HEK293 (cell line): ENCODE measurements around the gene SMIM29.

Experiments
- CTCF ChIA-PET: fragments of 350-600 bp; formaldehyde crosslinking; extraction: SDS; loops from one replicate; lab custom pipeline; 2021; ENCODE audit warnings: antibody characterized with exemption; lab: Yijun Ruan, JAX
- POLR2A ChIA-PET: fragments of 300-600 bp; formaldehyde crosslinking; extraction: SDS; loops from one replicate; lab custom pipeline; 2020; ENCODE audit warnings: antibody characterized with exemption, inconsistent platforms; lab: Yijun Ruan, JAX
- H3K27ac ChIP-seq: fragments of 200-500 bp; sonication (Bioruptor generic); 2 replicates; pipeline ENCODE4 v1.5.1; 2014; ENCODE audit warnings: low read depth, low read length, control low read depth, inconsistent platforms; ENCODE audit errors: extremely low read depth
- H3K36me3 ChIP-seq, 2 experiments: fragments of 200-500 bp in 1 of 2; sonication (Bioruptor generic) in 1 of 2; 1 replicate in 1 of 2; 2 replicates in 1 of 2; pipeline ENCODE4 v1.5.1; 2014 to 2017; ENCODE audit warnings: inconsistent platforms in 2 of 2, low read length in 2 of 2; ENCODE audit not compliant: control insufficient read depth in 2 of 2, insufficient read depth in 1 of 2
- H3K4me1 ChIP-seq: fragments of 200-500 bp; sonication (Bioruptor generic); 2 replicates; pipeline ENCODE4 v1.5.1; 2014; ENCODE audit warnings: mild to moderate bottlenecking, low read length, inconsistent platforms; ENCODE audit not compliant: control insufficient read depth, insufficient read depth
- H3K4me3 ChIP-seq: 2 replicates; pipeline ENCODE4 v1.5.1; 2011; ENCODE audit warnings: low read depth, mild to moderate bottlenecking, control low read depth, low read length, moderate library complexity
- H3K9me3 ChIP-seq: fragments of 200-500 bp; sonication (Bioruptor generic); 2 replicates; pipeline ENCODE4 v1.5.1; 2014; ENCODE audit warnings: low read depth, low read length, inconsistent platforms; ENCODE audit not compliant: control insufficient read depth, insufficient read depth
- GLIS1 ChIP-seq: fragments of 450-650 bp; formaldehyde crosslinking; IDR thresholded peaks from 2 replicates; pipeline ENCODE4 v1.5.1; 2016; ENCODE audit warnings: missing biosample characterization, missing genetic modification characterization
- KLF16 ChIP-seq: fragments of 450-650 bp; formaldehyde crosslinking; IDR thresholded peaks from 2 replicates; pipeline ENCODE4 v1.5.1; 2017; ENCODE audit warnings: missing biosample characterization, missing genetic modification characterization
- ZFP3 ChIP-seq: fragments of 450-650 bp; formaldehyde crosslinking; IDR thresholded peaks from 2 replicates; pipeline ENCODE4 v1.5.1; 2016; ENCODE audit warnings: low read depth, missing biosample characterization, missing genetic modification characterization
- ZFP69B ChIP-seq: fragments of 450-650 bp; formaldehyde crosslinking; IDR thresholded peaks from 2 replicates; pipeline ENCODE4 v1.5.1; 2016; ENCODE audit warnings: missing biosample characterization, missing genetic modification characterization
- ZIC2 ChIP-seq: fragments of 450-650 bp; formaldehyde crosslinking; IDR thresholded peaks from 2 replicates; pipeline ENCODE4 v1.5.1; 2016; ENCODE audit warnings: missing biosample characterization, missing genetic modification characterization
- ZNF114 ChIP-seq: fragments of 450-650 bp; formaldehyde crosslinking; IDR thresholded peaks from 2 replicates; pipeline ENCODE4 v1.5.0; 2017; ENCODE audit warnings: missing biosample characterization, missing genetic modification characterization
- ZNF146 ChIP-seq: fragments of 450-650 bp; formaldehyde crosslinking; IDR thresholded peaks from 2 replicates; pipeline ENCODE4 v1.5.1; 2016; ENCODE audit warnings: missing biosample characterization, missing genetic modification characterization
- ZNF155 ChIP-seq: fragments of 450-650 bp; formaldehyde crosslinking; IDR thresholded peaks from 2 replicates; pipeline ENCODE4 v1.5.1; 2016; ENCODE audit warnings: missing biosample characterization, missing genetic modification characterization
- ZNF274 ChIP-seq, 2 experiments: fragments of 200-500 bp in 1 of 2; fragments of 450-650 bp in 1 of 2; sonication (Bioruptor generic) in 1 of 2; formaldehyde crosslinking in 1 of 2; IDR thresholded peaks; 2 replicates each; pipeline versions ENCODE4 v1.5.1 to v1.6.1; 2014 to 2016; ENCODE audit warnings: borderline replicate concordance in 1 of 2, inconsistent platforms in 1 of 2, low read length in 1 of 2, missing biosample characterization in 1 of 2, missing genetic modification characterization in 1 of 2
- ZNF423 ChIP-seq: fragments of 450-650 bp; formaldehyde crosslinking; IDR thresholded peaks from 2 replicates; pipeline ENCODE4 v1.5.1; 2016; ENCODE audit warnings: missing biosample characterization, missing genetic modification characterization
- ZNF501 ChIP-seq: fragments of 450-650 bp; formaldehyde crosslinking; IDR thresholded peaks from 2 replicates; pipeline ENCODE4 v1.5.1; 2016; ENCODE audit warnings: missing biosample characterization, missing genetic modification characterization
- ZNF548 ChIP-seq: fragments of 450-650 bp; formaldehyde crosslinking; IDR thresholded peaks from 2 replicates; pipeline ENCODE4 v1.5.1; 2016; ENCODE audit warnings: missing biosample characterization, missing genetic modification characterization
- ZNF549 ChIP-seq: fragments of 450-650 bp; IDR thresholded peaks from 2 replicates; pipeline ENCODE4 v1.5.1; 2018; ENCODE audit warnings: missing biosample characterization, missing genetic modification characterization, mild to moderate bottlenecking, inconsistent platforms, moderate library complexity
- ZNF555 ChIP-seq: fragments of 450-650 bp; formaldehyde crosslinking; conservative IDR thresholded peaks from 2 replicates; pipeline ENCODE4 v1.5.1; 2017; ENCODE audit warnings: missing biosample characterization, mild to moderate bottlenecking, missing genetic modification characterization, inconsistent platforms
- ZNF585B ChIP-seq: fragments of 450-650 bp; formaldehyde crosslinking; IDR thresholded peaks from 2 replicates; pipeline ENCODE4 v1.5.1; 2016; ENCODE audit warnings: missing biosample characterization, missing genetic modification characterization
- ZNF701 ChIP-seq: fragments of 450-650 bp; formaldehyde crosslinking; IDR thresholded peaks from 2 replicates; pipeline ENCODE4 v1.5.1; 2016; ENCODE audit warnings: missing biosample characterization, missing genetic modification characterization
- ZNF776 ChIP-seq: fragments of 450-650 bp; formaldehyde crosslinking; IDR thresholded peaks from 2 replicates; pipeline ENCODE4 v1.5.0; 2017; ENCODE audit warnings: missing biosample characterization, missing genetic modification characterization, borderline replicate concordance
- TF ChIP-seq, protein P1 (sequence below): fragments of 450-650 bp; formaldehyde crosslinking; IDR thresholded peaks from 2 replicates; pipeline ENCODE4 v1.5.1; 2016; ENCODE audit warnings: missing biosample characterization, missing genetic modification characterization

The SMIM29 gene

DNA sequence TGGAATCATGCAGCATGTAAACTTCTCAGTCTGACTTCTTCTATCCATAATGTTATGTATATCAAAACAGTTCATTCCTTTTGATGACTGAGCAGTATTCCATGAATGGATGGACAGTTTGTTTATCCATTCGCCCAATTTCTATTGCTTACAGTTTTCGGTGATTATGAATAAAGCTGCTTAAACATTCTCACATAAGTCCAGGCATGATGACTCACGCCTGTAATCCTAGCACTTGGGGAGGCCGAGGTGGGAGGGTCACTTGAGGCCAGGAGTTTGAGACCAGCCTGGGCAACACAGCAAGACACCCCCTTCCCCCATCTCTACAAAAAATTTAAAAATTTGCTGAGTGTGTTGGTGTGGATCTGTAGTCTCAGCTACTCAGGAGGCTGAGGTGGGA lies 35.0 kb downstream of the SMIM29 start:
- H3K4me1 ChIP-seq: no peaks in the 10 kb centered on the region
- H3K36me3 ChIP-seq: no peaks in the 10 kb centered on the region
- no peak overlapping the region for H3K4me3 ChIP-seq
- no peak overlapping the region for H3K27ac ChIP-seq
- ChIA-PET CTCF (interaction anchor here (0.5 to 1.4 kb wide), 4 partner anchors 16 to 396 kb away, joined by 3 to 8 read pairs (median 3); no protein-coding TSS in a partner anchor), POLR2A (interaction anchor here (0.7 kb wide), 1 partner anchor 577 kb away, joined by 3 read pairs; no protein-coding TSS in a partner anchor)
- no peaks in the 10 kb centered on the region for H3K9me3 ChIP-seq
- TF ChIP-seq ZNF776 (tag by site-specific recombination) (no peak), ZNF549 (tag by site-specific recombination) (no peak), ZNF555 (no peak), ZNF146 (peak; percentile 62; the same call in 1 of the 2 replicates)

DNA sequence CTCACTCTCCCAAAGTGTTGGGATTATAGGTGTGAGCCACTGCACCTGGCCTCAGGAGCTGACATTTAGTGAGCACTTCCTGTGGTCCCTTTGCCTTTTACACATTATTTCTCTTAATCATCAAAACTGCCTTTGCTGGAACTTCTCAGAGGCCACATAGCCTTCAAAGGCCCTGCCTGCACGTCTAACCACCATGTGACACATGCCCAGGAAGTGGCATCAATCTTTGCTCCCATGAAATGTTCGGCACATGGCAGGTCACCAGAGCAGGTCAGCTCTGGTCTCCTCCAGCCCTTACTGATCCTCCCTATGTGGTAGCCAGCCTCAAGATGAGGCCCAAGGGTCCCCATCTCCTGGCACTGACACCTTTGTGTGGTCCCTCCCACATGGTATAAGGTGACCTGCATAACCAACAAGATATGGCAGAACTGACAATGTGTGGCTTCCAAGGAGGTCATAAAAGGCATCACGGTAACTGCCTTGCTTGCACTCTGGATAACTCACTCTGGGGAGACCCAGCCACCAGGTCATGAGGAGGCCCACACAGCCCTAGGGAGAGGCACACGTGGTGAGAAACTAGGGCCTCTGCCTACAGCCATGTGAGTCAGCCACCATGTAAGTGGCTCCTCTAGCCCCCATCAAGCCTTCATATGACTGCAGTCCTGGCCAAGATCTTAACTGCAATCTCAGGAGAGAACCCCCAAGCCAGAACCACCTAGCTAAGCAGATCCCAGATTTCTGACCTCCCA lies 40.9 kb downstream of the SMIM29 start:
- Histone ChIP-seq H3K4me1 (no peaks in the 10 kb centered on the region), H3K27ac (no peak overlapping the region), H3K9me3 (no peaks in the 10 kb centered on the region), H3K4me3 (no peak overlapping the region), H3K36me3 (no peaks in the 10 kb centered on the region)
- CTCF ChIA-PET: interaction anchor here (1.1 to 2.1 kb wide), 3 partner anchors 12 to 44 kb away, joined by 6 to 11 read pairs (median 7); no protein-coding TSS in a partner anchor
- POLR2A ChIA-PET: interaction anchor here (1.0 to 1.5 kb wide), 2 partner anchors 16 to 29 kb away, joined by 3 to 7 read pairs; partner anchors contain the start of gene HMGA1
- TF ChIP-seq ZNF548 (tag by site-specific recombination) (no peak), ZNF114 (tag by site-specific recombination) (no peak), ZNF155 (tag by site-specific recombination) (no peak), ZNF549 (tag by site-specific recombination) (no peak), ZNF423 (no peak)
- TF ChIP-seq, protein P1, sequence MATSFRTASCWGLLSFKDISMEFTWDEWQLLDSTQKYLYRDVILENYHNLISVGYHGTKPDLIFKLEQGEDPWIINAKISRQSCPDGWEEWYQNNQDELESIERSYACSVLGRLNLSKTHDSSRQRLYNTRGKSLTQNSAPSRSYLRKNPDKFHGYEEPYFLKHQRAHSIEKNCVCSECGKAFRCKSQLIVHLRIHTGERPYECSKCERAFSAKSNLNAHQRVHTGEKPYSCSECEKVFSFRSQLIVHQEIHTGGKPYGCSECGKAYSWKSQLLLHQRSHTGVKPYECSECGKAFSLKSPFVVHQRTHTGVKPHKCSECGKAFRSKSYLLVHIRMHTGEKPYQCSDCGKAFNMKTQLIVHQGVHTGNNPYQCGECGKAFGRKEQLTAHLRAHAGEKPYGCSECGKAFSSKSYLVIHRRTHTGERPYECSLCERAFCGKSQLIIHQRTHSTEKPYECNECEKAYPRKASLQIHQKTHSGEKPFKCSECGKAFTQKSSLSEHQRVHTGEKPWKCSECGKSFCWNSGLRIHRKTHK (tag by site-specific recombination): no peak

DNA sequence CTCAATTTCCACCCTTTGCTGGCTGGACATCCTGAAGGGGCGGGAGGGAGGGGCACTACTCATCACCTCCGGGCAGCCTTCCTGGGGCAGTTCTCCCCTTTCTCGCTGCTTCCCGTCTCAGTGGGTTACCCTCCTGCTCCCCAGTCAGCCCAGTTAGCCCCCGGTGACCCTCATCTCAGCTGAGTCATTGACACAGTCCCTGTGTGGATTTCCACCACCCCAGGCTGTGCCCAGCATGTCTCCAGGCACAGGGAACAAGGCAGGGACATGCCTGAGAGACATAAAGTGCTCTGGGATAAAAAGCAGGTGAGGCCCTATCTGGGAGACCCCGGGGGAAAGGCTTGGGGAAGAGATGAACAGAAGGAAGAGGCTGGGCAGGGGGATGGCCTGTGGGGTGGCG lies 42.1 kb downstream of the SMIM29 start:
- H3K4me1 ChIP-seq: no peaks in the 10 kb centered on the region
- H3K9me3 ChIP-seq: no peaks in the 10 kb centered on the region
- ChIA-PET CTCF (interaction anchor here (0.6 to 2.8 kb wide), 2 partner anchors 10 to 597 kb away, joined by 3 to 14 read pairs; no protein-coding TSS in a partner anchor), POLR2A (no interaction called here)
- no peaks in the 10 kb centered on the region for H3K36me3 ChIP-seq
- H3K4me3 ChIP-seq: no peak overlapping the region
- TF ChIP-seq ZNF274 (IDR thresholded peaks at IDR 0.05; ENCODE audit: low read length) (no peak), ZNF274 (tag by site-specific recombination; IDR thresholded peaks at IDR 0.05; ENCODE audit: borderline replicate concordance) (no peak), ZIC2 (tag by site-specific recombination) (peak; percentile 96)
- H3K27ac ChIP-seq: no peak overlapping the region

DNA sequence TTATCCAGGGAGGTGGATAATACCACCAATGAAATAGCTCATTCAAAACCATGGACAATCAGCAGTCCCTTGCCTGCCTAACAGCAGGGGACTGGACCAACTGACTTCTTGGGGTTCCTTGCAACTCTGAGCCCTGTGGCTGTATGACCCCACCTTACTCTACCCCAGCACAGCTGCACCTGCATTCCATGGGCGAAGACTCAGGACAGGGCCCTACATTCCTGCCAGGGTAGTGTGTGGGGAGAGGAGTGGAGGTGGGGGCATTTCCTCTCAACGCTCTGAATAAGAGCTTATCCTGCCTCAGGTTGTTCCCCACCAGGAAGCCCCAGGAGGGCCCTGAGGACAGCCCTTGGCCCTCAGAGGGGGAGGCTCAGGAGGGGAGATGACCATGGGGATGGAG lies 42.9 kb downstream of the SMIM29 start:
- no peaks in the 10 kb centered on the region for H3K36me3 ChIP-seq
- ChIA-PET POLR2A (no interaction called here), CTCF (interaction anchor here (0.6 to 2.8 kb wide), 3 partner anchors 9 to 945 kb away, joined by 3 to 14 read pairs (median 4); no protein-coding TSS in a partner anchor)
- H3K9me3 ChIP-seq: no peaks in the 10 kb centered on the region
- H3K4me1 ChIP-seq: no peaks in the 10 kb centered on the region
- H3K27ac ChIP-seq: no peak overlapping the region
- TF ChIP-seq ZNF585B (tag by site-specific recombination) (no peak), ZFP69B (tag by site-specific recombination) (no peak), ZNF701 (tag by site-specific recombination) (no peak), KLF16 (tag by site-specific recombination) (no peak), ZNF501 (tag by site-specific recombination) (no peak), ZIC2 (tag by site-specific recombination) (peak; percentile 70), GLIS1 (tag by site-specific recombination) (peak; percentile 27; the same call in 1 of the 2 replicates), ZFP3 (tag by site-specific recombination) (no peak)
- no peak overlapping the region for H3K4me3 ChIP-seq
